Kidney glomerular epithelial cell (primary cell): ENCODE results near the gene POLR2F.

Experiments
- DNase-seq: peaks from one replicate; lab custom pipeline; 2025; lab: John Stamatoyannopoulos, UW

Gene POLR2F

GRCh38 chr22:38006906-38007305 lies 53.4 kb downstream of the POLR2F start:
- DNase-seq, result no peak

DNA sequence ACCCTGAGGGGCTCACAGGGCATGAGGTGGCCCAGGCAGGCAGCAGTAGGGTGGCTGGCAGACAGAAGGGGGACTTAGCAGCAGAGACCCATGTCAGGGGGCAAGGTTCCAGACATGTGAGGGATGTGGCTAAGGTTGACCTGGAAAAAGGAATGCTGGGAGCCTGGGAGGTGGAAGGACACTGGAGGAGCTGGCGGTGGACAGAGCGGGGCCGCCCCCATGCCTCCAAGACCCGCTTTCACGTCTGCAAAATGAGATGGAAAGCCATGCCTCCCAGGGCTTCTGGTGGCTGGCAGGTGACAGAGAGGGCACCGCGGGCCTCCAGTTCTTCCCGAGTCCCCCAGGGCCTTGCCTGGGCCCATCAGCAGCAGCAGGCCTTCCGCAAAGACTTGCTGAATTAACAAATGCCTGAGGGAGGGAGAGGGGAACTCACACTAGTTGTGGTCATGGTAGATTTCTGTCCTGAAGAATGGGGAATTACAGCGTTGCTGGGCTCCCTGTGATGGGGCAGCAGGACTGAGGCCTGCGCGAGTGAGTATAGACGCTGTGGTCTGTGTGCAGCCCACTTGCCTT lies 53.9 kb downstream of the POLR2F start:
- no peak for DNase-seq

- no peak for DNase-seq
Observed at GRCh38 chr22:38009000-38009806, 55.7 kb downstream of the POLR2F start.

- no peak for DNase-seq
Observed at GRCh38 chr22:38012604-38013072, 59.1 kb downstream of the POLR2F start.

- DNase-seq, result no peak
Observed at GRCh38 chr22:38014083-38014482, 60.6 kb downstream of the POLR2F start.

- no peak for DNase-seq
Observed at GRCh38 chr22:38016182-38017151, 63.0 kb downstream of the POLR2F start.

DNA sequence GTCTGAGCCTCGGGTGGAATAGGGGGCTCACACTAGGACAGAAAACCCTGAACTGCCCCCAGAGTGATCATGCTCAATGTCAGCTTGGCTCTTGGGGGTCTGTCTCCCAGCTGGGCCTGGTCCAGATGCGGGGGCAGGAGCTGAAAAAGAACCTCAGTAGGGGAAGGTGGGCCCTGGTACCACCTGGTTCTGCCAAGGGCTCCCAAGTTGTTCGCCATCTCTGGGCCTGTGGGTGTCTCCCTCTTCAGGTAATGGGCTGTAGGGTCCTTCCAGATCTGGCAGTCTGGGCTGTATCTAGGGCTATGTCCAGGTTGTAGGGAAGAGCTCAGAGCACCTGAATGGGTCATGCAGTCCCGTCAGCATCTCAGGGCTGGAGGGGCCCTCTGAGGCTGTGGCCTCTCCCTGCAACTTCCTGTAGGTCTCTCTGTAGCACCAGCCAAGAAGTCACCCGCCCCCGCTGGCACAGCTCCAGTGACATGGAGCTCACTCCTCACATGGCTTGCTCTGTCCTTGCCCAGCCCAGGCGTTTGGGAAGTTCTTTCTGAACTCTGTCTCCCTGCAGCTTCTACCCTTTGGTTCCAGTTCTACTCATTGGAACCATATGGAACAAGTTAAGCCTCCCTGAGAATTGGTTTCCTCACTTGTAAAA lies 63.9 kb downstream of the POLR2F start:
- DNase-seq, result no peak

DNA sequence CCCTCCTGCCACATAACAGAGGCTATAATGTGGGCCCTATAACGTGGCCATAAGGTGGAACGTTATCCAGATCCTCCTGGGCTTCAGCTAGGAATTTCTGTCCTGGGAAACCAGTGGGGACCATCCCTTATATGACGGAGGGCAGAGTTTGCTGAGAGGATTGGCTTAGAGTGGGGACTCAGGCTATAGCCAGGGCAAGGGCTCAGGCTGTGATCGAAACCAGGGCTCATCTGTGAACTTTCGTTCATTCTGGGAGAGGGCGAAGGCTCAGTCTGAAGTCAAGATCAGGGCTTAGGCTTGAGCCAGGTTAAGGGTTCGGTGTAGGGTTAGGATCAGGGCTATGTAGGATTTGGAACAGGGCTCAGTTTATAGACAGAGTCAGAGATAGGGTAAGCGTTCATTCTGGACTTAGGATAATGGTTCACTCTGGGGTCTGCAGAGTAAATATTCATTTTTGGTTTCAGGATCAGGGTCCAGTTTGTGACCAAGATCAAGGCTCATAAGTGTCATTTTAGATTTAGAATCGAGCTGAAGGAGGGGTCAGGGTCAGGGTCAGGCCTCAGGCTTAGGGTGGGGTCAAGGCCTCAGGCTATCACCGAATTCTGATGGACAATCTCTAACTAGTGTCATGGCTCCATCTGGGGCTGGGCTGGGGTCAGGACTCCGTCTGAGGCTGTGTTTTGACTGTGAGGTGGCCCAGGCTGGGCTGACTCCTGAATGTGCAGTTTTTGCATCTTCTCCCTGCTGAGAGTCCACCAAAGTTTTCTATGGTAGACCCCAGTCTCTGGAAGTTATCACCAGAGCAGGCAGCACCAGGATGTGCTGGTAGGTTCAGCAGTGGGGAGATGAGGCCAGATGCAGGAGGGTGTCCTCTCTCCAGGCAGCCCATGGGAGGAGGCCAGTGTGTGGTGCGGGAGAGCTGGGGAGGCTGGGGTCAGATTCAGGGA lies 64.7 kb downstream of the POLR2F start:
- no peak for DNase-seq
